Activated T-helper 1 cell treated with anti-CD3 and anti-CD28 coated beads, Interleukin-12 subunit alpha, Interleukin-12 subunit beta, Interleukin-2, Interleukin-4 antibody, amounts not matched to agents 30 ng/mL and 10 ng/mL and 1 ng/mL, durations not matched to agents 14 hours and 24 hours and 36 hours (primary cell): ENCODE data around the gene ABCC11. TPM values are rescaled to one million over a fixed set of nuclear protein-coding genes. Genes with fewer than 3 reads are reported as not detected.

Source experiments
- DNase-seq: peaks from one replicate; pipeline ENCODE4 v3.0.0; 2021; ENCODE audit warnings: low spot score
- H3K27ac Mint-ChIP-seq: one replicate; pipeline ENCODE4 v1.8.0; 2021; ENCODE audit warnings: mild to moderate bottlenecking, mixed read lengths
- H3K27me3 Mint-ChIP-seq: one replicate; pipeline ENCODE4 v1.8.0; 2022; ENCODE audit warnings: mild to moderate bottlenecking, moderate library complexity, mixed read lengths; ENCODE audit not compliant: insufficient read depth
- H3K36me3 Mint-ChIP-seq: one replicate; pipeline ENCODE4 v1.8.0; 2021; ENCODE audit warnings: low read depth, mixed read lengths
- H3K4me1 Mint-ChIP-seq: one replicate; pipeline ENCODE4 v1.8.0; 2021; ENCODE audit warnings: low read depth, mixed read lengths
- H3K4me3 Mint-ChIP-seq: one replicate; pipeline ENCODE4 v1.8.0; 2021; ENCODE audit warnings: mild to moderate bottlenecking, moderate library complexity, mixed read lengths
- H3K9me3 Mint-ChIP-seq: one replicate; pipeline ENCODE4 v1.8.0; 2021; ENCODE audit warnings: mixed read lengths
- intact Hi-C: fragments of 100-400 bp; cut with micrococcal nuclease; formaldehyde crosslinking; loops from one replicate; pipeline ENCODE4 v1.15.1; 2024
- total RNA-seq: library from RNA; stranded (reverse); gene quantifications from 2 replicates; pipeline ENCODE4 v1.2.3, GENCODE V29; 2022

Gene ABCC11
- total RNA-seq, result not detected in 2 replicates

DNA sequence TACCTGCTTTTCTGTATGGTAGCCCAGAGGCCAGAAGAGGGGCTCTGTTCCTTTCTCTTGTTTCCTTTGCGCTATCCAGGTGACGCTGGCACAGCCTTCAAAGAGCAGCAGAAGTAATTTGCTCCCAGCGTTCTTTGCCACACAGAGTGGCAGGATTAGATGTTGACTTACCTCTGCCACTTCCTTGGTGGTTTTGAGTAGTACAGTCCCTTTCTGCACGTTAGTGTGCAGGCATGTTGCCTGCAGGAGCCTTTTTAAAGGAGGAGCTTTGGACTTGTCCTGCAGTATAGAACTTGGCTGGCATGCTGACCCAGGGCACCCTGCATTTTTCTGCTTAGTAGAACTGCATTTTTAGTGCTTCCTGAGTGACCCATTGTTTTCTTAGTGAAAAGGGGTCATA lies at the start of gene ABCC11:
TSS of gene ABCC11 (minus strand) at position 229 of the 400 bp plus-strand sequence. CDS start 15,618 bp downstream, outside the sequence.
- H3K4me3 Mint-ChIP-seq, result no peak within 1 kb of the TSS
- peaks cover 37% of the 10 kb centered on the region for H3K4me1 Mint-ChIP-seq
- peaks cover 8% of the 10 kb centered on the region for H3K36me3 Mint-ChIP-seq
- H3K27me3 Mint-ChIP-seq, result peaks cover 2% of the 10 kb centered on the region
- no peak for DNase-seq
- H3K27ac Mint-ChIP-seq, result no peak within 1 kb of the TSS
- intact Hi-C loops, result loop anchor here (5.0 kb wide), 1 partner anchor 120 kb away; no protein-coding TSS in a partner anchor
- no peaks in the 10 kb centered on the region for H3K9me3 Mint-ChIP-seq

GRCh38 chr16:48295488-48296281 lies 48.3 kb upstream of the ABCC11 start:
- intact Hi-C loops, result no loop called here
- Mint-ChIP-seq H3K9me3 (no peaks in the 10 kb centered on the region), H3K27ac (no peak overlapping the region), H3K4me1 (peaks cover 4% of the 10 kb centered on the region), H3K4me3 (no peak overlapping the region), H3K27me3 (no peaks in the 10 kb centered on the region), H3K36me3 (peaks cover 30% of the 10 kb centered on the region)
- DNase-seq, result no peak

GRCh38 chr16:48294724-48295123 lies 47.4 kb upstream of the ABCC11 start:
- Mint-ChIP-seq H3K4me3 (no peak overlapping the region), H3K36me3 (peaks cover 28% of the 10 kb centered on the region), H3K27ac (no peak overlapping the region), H3K27me3 (no peaks in the 10 kb centered on the region), H3K9me3 (no peaks in the 10 kb centered on the region), H3K4me1 (no peaks in the 10 kb centered on the region)
- intact Hi-C loops, result no loop called here
- no peak for DNase-seq

DNA sequence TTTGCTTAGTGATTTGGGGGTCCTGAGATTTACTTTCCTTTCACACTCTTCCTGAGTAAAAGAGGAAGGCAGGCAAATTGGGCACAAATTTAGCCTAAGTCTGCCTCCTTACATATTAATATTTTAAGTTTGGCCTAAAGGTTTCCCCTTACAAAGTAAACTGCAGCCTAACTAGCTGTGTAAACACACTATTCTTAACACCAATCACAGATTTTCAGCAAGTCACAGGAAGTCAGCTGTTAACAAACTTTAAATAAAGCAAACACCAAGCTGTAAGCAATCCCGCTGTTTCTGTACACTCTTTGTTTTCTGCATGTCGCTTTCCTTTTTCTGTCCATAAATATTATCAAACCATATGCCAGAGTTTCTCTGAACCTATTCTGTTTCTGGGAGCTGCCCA lies 45.1 kb upstream of the ABCC11 start:
- Mint-ChIP-seq H3K4me1 (no peaks in the 10 kb centered on the region), H3K9me3 (peaks cover 3% of the 10 kb centered on the region), H3K36me3 (peaks cover 28% of the 10 kb centered on the region), H3K4me3 (no peak overlapping the region), H3K27me3 (no peaks in the 10 kb centered on the region), H3K27ac (no peak overlapping the region)
- intact Hi-C loops, result no loop called here
- DNase-seq, result no peak

- peaks cover 35% of the 10 kb centered on the region for H3K36me3 Mint-ChIP-seq
- intact Hi-C loops, result no loop called here
Measured at GRCh38 chr16:48291754-48292153, 44.4 kb upstream of the ABCC11 start.

GRCh38 chr16:48291303-48291702 lies 44.0 kb upstream of the ABCC11 start:
- Mint-ChIP-seq H3K27ac (no peak overlapping the region), H3K4me1 (no peaks in the 10 kb centered on the region), H3K9me3 (peaks cover 11% of the 10 kb centered on the region), H3K4me3 (no peak overlapping the region), H3K36me3 (peaks cover 37% of the 10 kb centered on the region), H3K27me3 (no peaks in the 10 kb centered on the region)
- intact Hi-C loops, result no loop called here
- no peak for DNase-seq

More at GRCh38 chr16:48291754-48292153, 44.4 kb upstream of the ABCC11 start:
- H3K27ac Mint-ChIP-seq, result no peak overlapping the region
- no peak for DNase-seq
- no peaks in the 10 kb centered on the region for H3K4me1 Mint-ChIP-seq
- peaks cover 10% of the 10 kb centered on the region for H3K9me3 Mint-ChIP-seq
- H3K4me3 Mint-ChIP-seq, result no peak overlapping the region
- H3K27me3 Mint-ChIP-seq, result no peaks in the 10 kb centered on the region

- H3K4me1 Mint-ChIP-seq, result peaks cover 13% of the 10 kb centered on the region
- peaks cover 47% of the 10 kb centered on the region for H3K36me3 Mint-ChIP-seq
- no peak overlapping the region for H3K27ac Mint-ChIP-seq
- H3K9me3 Mint-ChIP-seq, result peaks cover 11% of the 10 kb centered on the region
- H3K27me3 Mint-ChIP-seq, result no peaks in the 10 kb centered on the region
- DNase-seq, result no peak
- intact Hi-C loops, result no loop called here
- H3K4me3 Mint-ChIP-seq, result no peak overlapping the region
Measured at GRCh38 chr16:48287239-48287638, 39.9 kb upstream of the ABCC11 start.

- H3K27me3 Mint-ChIP-seq, result no peaks in the 10 kb centered on the region
- no peak overlapping the region for H3K27ac Mint-ChIP-seq
- no peak overlapping the region for H3K4me3 Mint-ChIP-seq
- intact Hi-C loops, result no loop called here
- peaks cover 34% of the 10 kb centered on the region for H3K36me3 Mint-ChIP-seq
- peaks cover 13% of the 10 kb centered on the region for H3K4me1 Mint-ChIP-seq
- H3K9me3 Mint-ChIP-seq, result peaks cover 11% of the 10 kb centered on the region
- no peak for DNase-seq
Measured at GRCh38 chr16:48284772-48285409, 37.6 kb upstream of the ABCC11 start.

DNA sequence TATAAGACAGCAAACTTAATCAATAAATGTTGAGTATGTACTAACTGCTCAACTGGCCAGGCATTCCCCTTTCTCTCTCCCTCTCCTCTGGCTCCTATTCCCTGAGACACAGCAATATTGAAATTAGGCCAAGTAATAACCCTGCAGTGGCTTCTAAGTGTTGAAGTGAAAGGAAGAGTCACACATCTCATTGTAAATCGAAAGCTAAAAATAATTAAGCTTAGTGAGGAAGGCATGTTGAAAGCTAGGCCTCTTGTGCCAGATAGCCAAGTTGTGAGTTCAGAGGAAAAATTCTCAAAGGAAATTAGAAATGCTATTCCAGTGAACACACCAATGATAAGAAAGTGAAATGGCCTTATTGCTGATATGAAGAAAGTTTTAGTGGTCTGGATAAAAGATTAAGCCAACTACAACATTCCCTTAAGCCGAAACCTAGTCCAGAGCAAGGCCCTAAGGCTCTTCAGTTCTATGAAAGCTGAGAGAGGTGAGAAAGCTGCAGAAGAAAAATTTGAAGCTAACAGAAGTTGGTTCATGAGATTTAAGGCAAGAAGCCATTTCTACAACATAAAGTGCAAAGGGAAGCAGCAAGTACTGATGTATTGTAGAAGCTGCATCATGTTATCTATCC lies 35.4 kb upstream of the ABCC11 start:
- no peak overlapping the region for H3K4me3 Mint-ChIP-seq
- no peak for DNase-seq
- intact Hi-C loops, result no loop called here
- no peaks in the 10 kb centered on the region for H3K27me3 Mint-ChIP-seq
- H3K4me1 Mint-ChIP-seq, result peaks cover 13% of the 10 kb centered on the region
- H3K36me3 Mint-ChIP-seq, result peaks cover 41% of the 10 kb centered on the region
- H3K9me3 Mint-ChIP-seq, result peaks cover 11% of the 10 kb centered on the region
- H3K27ac Mint-ChIP-seq, result no peak overlapping the region

- no peaks in the 10 kb centered on the region for H3K27me3 Mint-ChIP-seq
- H3K27ac Mint-ChIP-seq, result no peak overlapping the region
- H3K4me3 Mint-ChIP-seq, result no peak overlapping the region
- no peaks in the 10 kb centered on the region for H3K9me3 Mint-ChIP-seq
- H3K36me3 Mint-ChIP-seq, result peaks cover 30% of the 10 kb centered on the region
- DNase-seq, result no peak
- peaks cover 13% of the 10 kb centered on the region for H3K4me1 Mint-ChIP-seq
- intact Hi-C loops, result no loop called here
Measured at GRCh38 chr16:48280546-48280945, 33.2 kb upstream of the ABCC11 start.

GRCh38 chr16:48279199-48279598 lies 31.9 kb upstream of the ABCC11 start:
- Mint-ChIP-seq H3K9me3 (no peaks in the 10 kb centered on the region), H3K27me3 (no peaks in the 10 kb centered on the region), H3K4me1 (peaks cover 6% of the 10 kb centered on the region), H3K4me3 (no peak overlapping the region), H3K27ac (no peak overlapping the region), H3K36me3 (peaks cover 21% of the 10 kb centered on the region)
- no peak for DNase-seq
- intact Hi-C loops, result no loop called here

DNA sequence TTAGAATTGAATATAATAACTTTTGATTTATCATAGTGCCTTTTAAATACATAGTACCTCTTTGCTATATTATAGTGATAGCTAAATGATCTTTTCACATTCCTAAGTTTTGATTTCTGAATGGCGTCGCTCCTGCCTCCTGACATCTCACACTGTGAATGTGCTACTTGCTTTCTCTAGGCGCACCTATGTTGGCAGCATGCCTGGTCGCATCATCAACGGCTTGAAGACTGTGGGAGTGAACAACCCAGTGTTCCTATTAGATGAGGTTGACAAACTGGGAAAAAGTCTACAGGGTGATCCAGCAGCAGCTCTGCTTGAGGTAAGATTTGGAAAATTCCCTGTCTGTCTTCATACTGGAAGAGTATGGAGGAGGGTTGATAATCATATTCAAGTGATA lies 29.8 kb upstream of the ABCC11 start:
- intact Hi-C loops, result no loop called here
- H3K27ac Mint-ChIP-seq, result no peak overlapping the region

DNA sequence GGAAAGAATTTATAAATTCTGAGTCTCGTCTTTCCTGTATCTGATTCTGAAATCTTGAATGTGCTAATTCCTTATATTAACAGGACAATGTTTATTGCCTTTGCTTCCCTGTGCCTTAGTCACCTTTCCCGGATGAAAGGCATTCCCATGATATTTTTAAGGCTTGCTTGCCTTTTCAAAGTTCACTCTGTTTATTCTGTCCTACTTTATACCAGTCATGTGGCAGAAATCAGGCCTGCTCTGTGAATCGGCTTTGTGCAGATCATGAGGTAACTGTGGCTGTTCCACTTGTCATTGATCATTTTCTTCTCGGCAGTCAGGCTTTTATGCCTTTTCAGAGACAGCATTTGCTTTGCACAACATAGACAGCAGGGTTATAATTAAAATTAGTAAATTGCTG lies 28.8 kb upstream of the ABCC11 start:
- no peak for DNase-seq
- Mint-ChIP-seq H3K9me3 (no peaks in the 10 kb centered on the region), H3K27me3 (no peaks in the 10 kb centered on the region), H3K27ac (no peak overlapping the region), H3K36me3 (peaks cover 18% of the 10 kb centered on the region), H3K4me1 (no peaks in the 10 kb centered on the region), H3K4me3 (no peak overlapping the region)
- intact Hi-C loops, result no loop called here

More for the DNA sequence above, 29.8 kb upstream of the ABCC11 start:
- Mint-ChIP-seq H3K9me3 (no peaks in the 10 kb centered on the region), H3K4me1 (no peaks in the 10 kb centered on the region), H3K27me3 (no peaks in the 10 kb centered on the region), H3K36me3 (peaks cover 18% of the 10 kb centered on the region), H3K4me3 (no peak overlapping the region)
- no peak for DNase-seq
